KMS-11 (cell line): ENCODE data around the gene FRAS1.

ENCODE experiments used
- H2AFZ ChIP-seq: fragments of 200-600 bp; sonication (generic); 2 replicates; pipeline ENCODE4 v1.6.1; 2016; ENCODE audit warnings: antibody characterized with exemption, mixed run types, low read depth
- H3K27ac ChIP-seq: fragments of 200-600 bp; sonication (generic); 2 replicates; pipeline ENCODE4 v1.6.1; 2016; ENCODE audit warnings: mild to moderate bottlenecking, mixed run types
- H3K27me3 ChIP-seq: fragments of 200-600 bp; sonication (generic); 2 replicates; pipeline ENCODE4 v1.6.1; 2017; ENCODE audit warnings: mild to moderate bottlenecking, low read depth, mixed run types, moderate library complexity; ENCODE audit not compliant: insufficient read depth
- H3K36me3 ChIP-seq: fragments of 200-600 bp; sonication (generic); 2 replicates; pipeline ENCODE4 v1.6.1; 2017; ENCODE audit warnings: mild to moderate bottlenecking, mixed run types; ENCODE audit not compliant: insufficient read depth
- H3K4me1 ChIP-seq: fragments of 200-600 bp; sonication (generic); 2 replicates; pipeline ENCODE4 v1.6.1; 2016; ENCODE audit warnings: mild to moderate bottlenecking, low read depth, mixed run types; ENCODE audit not compliant: poor library complexity, severe bottlenecking
- H3K4me2 ChIP-seq: fragments of 200-600 bp; sonication (generic); 2 replicates; pipeline ENCODE4 v1.7.0; 2016; ENCODE audit warnings: mild to moderate bottlenecking, mixed run types
- H3K4me3 ChIP-seq: fragments of 200-600 bp; sonication (generic); IDR thresholded peaks from 2 replicates; pipeline ENCODE4 v1.6.1; 2017; ENCODE audit warnings: low read depth, low read length, mixed read lengths; ENCODE audit not compliant: insufficient read depth
- H3K79me2 ChIP-seq: fragments of 200-600 bp; sonication (generic); 2 replicates; pipeline ENCODE4 v1.6.1; 2016; ENCODE audit warnings: low read depth, mixed run types; ENCODE audit not compliant: insufficient read depth
- H3K9ac ChIP-seq: fragments of 200-600 bp; sonication (generic); 2 replicates; pipeline ENCODE4 v1.6.1; 2016; ENCODE audit warnings: mild to moderate bottlenecking, mixed run types
- H4K20me1 ChIP-seq: fragments of 200-600 bp; sonication (generic); 2 replicates; pipeline ENCODE4 v1.6.1; 2016; ENCODE audit warnings: mild to moderate bottlenecking, mixed run types; ENCODE audit not compliant: insufficient read depth
- TF ChIP-seq, protein P1 (sequence below): fragments of 200-600 bp; sonication (generic); conservative IDR thresholded peaks from 2 replicates; pipeline ENCODE4 v1.6.1; 2017; ENCODE audit warnings: low read depth, mild to moderate bottlenecking, antibody characterized with exemption, low read length, moderate library complexity, mixed read lengths

Gene FRAS1

DNA sequence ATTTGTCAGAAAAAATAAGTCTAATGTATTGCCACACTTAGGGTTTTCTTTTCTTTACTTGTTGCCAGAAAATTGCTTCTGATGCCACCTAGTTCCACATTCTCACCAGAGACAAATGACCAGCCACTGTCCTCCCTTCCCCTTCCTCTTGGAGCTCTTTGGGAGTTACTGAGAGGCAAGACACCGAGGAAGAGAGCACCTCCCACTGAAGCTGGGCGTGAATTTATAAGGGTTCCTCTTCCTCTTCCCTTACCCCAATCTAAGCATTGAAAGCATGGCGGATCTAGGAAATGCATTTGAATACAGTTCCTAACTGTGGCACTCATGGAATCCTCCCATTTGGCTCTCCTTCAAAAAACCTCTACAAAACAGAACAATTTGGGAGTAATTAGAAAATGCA is 524.5 kb downstream of the FRAS1 start:
- Histone ChIP-seq H3K9ac (no peak overlapping the region), H3K27me3 (no peaks in the 10 kb centered on the region), H2AFZ (no peak overlapping the region), H3K4me3 (no peak overlapping the region), H3K4me1 (peaks cover 13% of the 10 kb centered on the region), H3K27ac (no peak overlapping the region), H3K4me2 (no peak overlapping the region), H3K79me2 (no peaks in the 10 kb centered on the region), H4K20me1 (no peaks in the 10 kb centered on the region), H3K36me3 (no peaks in the 10 kb centered on the region)
- TF ChIP-seq, protein P1, sequence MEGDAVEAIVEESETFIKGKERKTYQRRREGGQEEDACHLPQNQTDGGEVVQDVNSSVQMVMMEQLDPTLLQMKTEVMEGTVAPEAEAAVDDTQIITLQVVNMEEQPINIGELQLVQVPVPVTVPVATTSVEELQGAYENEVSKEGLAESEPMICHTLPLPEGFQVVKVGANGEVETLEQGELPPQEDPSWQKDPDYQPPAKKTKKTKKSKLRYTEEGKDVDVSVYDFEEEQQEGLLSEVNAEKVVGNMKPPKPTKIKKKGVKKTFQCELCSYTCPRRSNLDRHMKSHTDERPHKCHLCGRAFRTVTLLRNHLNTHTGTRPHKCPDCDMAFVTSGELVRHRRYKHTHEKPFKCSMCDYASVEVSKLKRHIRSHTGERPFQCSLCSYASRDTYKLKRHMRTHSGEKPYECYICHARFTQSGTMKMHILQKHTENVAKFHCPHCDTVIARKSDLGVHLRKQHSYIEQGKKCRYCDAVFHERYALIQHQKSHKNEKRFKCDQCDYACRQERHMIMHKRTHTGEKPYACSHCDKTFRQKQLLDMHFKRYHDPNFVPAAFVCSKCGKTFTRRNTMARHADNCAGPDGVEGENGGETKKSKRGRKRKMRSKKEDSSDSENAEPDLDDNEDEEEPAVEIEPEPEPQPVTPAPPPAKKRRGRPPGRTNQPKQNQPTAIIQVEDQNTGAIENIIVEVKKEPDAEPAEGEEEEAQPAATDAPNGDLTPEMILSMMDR: no peak

DNA sequence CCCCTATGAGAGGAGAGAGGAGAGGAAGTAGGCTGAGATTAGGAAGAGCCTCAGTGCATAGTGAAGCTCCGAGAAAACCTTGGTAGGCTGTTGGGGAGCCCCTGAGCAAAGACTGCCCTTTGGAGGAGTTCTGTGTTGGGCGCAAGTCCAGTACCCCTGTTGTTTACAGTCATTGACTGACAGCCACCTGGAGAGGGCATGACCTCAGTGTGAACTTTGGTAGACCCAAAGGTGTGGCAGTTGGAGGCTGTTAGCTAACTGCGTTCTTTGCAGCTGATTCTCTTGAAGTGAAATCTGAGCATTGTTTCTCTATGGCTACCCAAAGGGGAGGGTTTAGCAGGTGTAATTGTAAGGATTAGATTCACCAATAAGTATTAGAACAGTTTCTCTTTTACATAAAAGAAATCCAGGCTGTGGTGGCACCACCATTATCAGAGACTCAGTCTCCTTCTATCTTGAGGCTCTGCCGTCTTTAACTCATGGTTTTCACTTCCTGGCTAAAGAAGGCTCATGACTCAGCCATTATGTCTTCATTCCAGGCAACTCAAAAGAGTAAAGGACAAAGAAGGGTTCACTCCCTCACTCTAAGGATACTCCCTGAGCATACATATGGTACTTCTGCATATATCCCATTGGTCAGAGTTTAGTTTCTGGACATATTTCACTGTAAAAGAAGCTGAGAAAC is 527.9 kb downstream of the FRAS1 start:
- TF ChIP-seq, protein P1: no peak
- H4K20me1 ChIP-seq: no peaks in the 10 kb centered on the region
- H3K4me1 ChIP-seq: peaks cover 13% of the 10 kb centered on the region
- H3K27ac ChIP-seq: no peak overlapping the region
- no peak overlapping the region for H2AFZ ChIP-seq
- H3K4me3 ChIP-seq: no peak overlapping the region
- no peak overlapping the region for H3K4me2 ChIP-seq
- no peaks in the 10 kb centered on the region for H3K27me3 ChIP-seq
- H3K36me3 ChIP-seq: no peaks in the 10 kb centered on the region
- no peak overlapping the region for H3K9ac ChIP-seq
- no peaks in the 10 kb centered on the region for H3K79me2 ChIP-seq

DNA sequence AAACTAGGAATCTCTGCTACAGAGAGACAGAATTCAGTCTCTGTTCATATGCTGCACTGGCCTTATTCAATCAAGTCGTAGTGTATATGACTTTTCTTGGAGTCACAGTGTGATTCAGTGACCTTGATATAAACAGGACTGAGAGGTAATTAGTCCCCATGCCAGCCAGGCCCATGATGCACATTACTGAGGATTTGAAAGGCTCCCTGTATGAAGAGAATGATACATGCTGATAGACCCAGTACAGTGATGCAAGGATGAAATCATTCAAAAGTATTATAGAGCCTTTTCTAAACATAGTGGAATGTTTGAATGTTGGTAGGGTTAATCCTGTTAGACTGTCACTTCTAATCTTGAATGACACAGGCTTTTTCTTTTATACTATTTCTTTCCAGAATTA is 528.5 kb downstream of the FRAS1 start:
- H3K27me3 ChIP-seq: no peaks in the 10 kb centered on the region
- TF ChIP-seq, protein P1: no peak
- no peak overlapping the region for H3K4me2 ChIP-seq
- no peak overlapping the region for H3K9ac ChIP-seq
- H4K20me1 ChIP-seq: no peaks in the 10 kb centered on the region
- no peak overlapping the region for H3K27ac ChIP-seq
- no peak overlapping the region for H2AFZ ChIP-seq
- H3K4me1 ChIP-seq: peaks cover 13% of the 10 kb centered on the region
- H3K36me3 ChIP-seq: no peaks in the 10 kb centered on the region
- H3K4me3 ChIP-seq: no peak overlapping the region
- no peaks in the 10 kb centered on the region for H3K79me2 ChIP-seq

DNA sequence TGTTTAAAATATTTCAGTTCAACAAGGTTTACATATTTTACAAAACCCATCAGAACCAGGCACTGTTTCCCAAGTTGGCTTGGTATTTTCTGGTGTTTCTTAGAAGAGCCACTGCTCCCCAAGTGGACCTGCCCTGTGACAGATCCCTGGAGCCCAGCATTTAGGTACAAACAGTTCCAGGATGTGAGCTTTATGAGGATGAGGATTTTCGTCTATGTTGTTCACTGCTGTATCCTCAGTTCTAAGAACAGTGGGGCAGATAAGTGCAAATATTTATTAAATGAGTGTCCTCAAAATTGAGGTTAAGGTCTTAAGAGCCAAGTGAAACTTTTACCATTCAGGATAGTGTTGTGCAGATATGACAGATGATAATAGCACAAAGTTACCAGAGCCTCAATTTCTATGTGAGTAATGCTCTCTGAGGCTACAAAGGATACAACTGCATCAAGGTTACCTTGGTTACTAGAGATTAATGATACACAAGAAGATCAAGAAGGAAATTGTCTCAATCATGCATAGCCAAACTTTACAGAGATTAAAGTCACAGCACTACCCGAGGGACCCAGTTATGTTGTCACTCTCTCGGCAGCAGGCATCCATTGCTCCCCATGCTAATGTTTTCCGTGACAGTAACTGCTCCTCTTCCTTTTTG is 531.9 kb downstream of the FRAS1 start:
- H3K27me3 ChIP-seq: no peaks in the 10 kb centered on the region
- no peak overlapping the region for H3K4me2 ChIP-seq
- H4K20me1 ChIP-seq: no peaks in the 10 kb centered on the region
- H3K36me3 ChIP-seq: no peaks in the 10 kb centered on the region
- H3K4me3 ChIP-seq: no peak overlapping the region
- TF ChIP-seq, protein P1: no peak
- no peak overlapping the region for H3K9ac ChIP-seq
- H2AFZ ChIP-seq: no peak overlapping the region
- no peaks in the 10 kb centered on the region for H3K79me2 ChIP-seq
- no peak overlapping the region for H3K27ac ChIP-seq
- peaks cover 13% of the 10 kb centered on the region for H3K4me1 ChIP-seq
